ENCODE results near the gene FOXO4.
A peak's percentile ranks its signal among the peaks of the same experiment; 100 is the strongest.

- TF ChIP-seq CTCF (IDR thresholded peaks at IDR 0.05; ENCODE audit: low read depth, low read length, missing input control), result peak; percentile 16
- TF ChIP-seq REST (IDR thresholded peaks at IDR 0.05), result no peak
- no peak for TF ChIP-seq RAD21 (IDR thresholded peaks at IDR 0.05)
- TF ChIP-seq TAF1 (conservative IDR thresholded peaks at IDR 0.05), result no peak
- TF ChIP-seq YY1 (IDR thresholded peaks at IDR 0.05), result peak; percentile 60
- peak; percentile 30 for TF ChIP-seq MAX (IDR thresholded peaks at IDR 0.05)
These were observed 27.4 kb upstream of the FOXO4 start, which contains the start of gene SNX12 for GRCh38 chrX:71068044-71068918.
